CMK (cell line): ENCODE results near the gene CEP112.
"Not testable (repeated sequence)": the region's sequence is repeated elsewhere in the genome, so short reads cannot be mapped to it uniquely, and the experiment has no call there.

Experiments used
- DNase-seq: peaks from one replicate; pipeline ENCODE4 v3.0.0-alpha.2; 2010; ENCODE audit warnings: low read depth

CEP112 gene

DNA sequence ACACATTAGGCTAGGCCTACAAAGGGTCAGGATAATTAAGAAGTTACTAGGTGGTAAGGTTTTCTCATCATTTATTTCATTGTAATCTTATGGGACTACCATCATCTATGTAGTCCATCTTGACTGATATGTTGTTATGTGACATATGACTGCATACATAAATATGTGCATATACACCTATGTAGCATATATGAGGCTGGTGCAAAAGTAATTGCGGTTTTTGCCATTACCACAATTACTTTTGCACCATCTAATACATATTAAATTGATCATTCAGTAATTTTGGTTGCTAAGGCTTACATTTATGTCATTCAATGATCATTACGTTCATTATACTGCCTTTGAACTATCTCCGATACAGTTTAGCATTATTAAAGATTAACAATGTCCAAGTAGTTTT lies 462.7 kb downstream of the CEP112 start:
- DNase-seq: no peak

- no peak for DNase-seq
Observed at GRCh38 chr17:65727832-65728231, 464.1 kb downstream of the CEP112 start.

- DNase-seq: no peak
Observed at GRCh38 chr17:65727246-65727645, 464.7 kb downstream of the CEP112 start.

DNA sequence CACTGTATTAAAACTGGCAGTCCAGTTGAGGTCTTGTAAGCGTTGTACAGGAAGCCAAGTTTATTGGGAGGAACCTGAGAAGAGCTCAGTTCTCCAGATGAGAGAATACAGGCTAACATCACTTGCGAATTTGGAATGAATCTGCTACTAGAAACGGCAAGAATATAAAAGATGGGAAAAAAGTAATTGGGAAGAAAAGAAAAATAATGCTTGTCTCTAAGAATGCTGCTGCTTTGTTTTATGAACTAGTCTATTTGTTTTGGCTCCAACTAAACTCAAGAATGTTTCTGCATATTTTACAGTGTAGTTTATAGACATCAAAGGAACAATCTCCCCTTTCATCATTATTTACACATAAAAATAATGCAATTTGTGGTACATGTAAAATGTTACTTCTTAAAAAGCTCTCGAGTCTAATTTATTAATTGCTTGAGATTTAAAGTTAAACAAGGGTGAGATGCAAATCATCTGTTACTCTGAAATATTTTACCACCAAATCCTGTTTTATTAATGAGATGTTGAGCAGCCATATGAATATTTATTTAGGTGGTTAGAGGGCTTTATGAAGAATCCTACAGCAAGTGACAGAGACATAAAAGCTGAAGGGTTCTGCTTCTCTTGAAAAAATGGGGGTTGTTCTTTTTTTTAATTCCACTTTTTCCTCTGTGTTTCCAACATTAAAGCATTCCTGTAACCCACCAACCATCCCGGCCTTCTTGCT lies 468.3 kb downstream of the CEP112 start:
- DNase-seq: no peak

DNA sequence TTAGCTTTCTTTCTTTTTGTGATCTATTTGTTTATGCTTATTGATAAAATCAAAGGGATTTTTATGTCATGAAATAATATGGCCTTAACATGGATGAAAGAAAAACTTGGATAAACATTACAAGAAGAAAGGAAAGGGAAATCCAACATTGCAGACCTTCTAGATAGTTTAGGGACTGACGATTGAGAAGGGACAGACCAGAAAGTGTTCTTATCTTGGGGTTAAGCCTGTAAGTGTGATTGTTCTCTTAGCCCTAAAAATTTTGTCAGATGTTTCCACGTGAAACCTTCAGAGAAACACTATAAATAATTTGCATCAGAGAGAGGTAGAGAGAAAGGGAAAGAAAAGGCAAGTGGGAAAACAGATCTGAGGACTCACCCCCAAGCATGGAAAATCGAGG lies 473.3 kb downstream of the CEP112 start:
- DNase-seq: no peak

DNA sequence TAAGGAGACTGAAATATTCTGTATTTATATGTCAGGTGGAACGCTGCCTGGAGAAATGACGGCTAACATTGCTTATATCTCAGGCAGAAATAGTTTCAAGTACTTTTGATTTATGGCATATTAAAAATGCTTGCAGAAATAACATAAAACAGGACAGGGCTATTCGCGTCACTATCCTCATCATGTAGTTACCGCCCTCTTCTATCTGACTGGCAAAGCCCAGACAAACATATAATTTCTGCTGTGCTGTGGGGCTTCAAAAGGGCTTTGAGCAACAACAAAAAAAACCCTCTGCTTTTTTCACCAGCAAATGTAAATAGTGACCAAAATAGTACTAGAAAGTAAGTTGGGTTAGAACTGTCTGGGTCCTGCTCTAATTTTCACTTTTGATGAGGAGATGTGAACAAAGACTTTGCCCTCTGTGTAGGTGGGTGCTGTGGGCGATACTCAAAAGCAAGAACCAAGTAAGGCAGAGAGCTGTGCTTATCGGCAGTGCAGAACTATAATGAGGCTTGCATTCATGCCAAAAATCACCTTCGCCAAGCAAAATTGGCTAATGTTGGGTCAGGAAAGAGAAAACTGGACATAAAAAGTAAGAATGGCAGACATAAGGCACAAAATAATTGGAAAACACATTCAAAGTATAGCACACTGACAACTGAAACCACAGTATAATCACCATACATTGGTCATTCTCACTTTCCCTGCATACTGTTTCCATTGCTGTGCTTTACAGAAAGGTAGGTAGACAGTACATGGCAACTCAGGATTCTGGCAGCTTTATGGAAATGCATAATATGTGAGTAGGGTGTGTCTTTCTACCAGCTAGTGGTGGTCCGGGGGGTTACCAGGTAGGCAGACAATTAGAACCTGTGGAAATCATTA lies 479.3 kb downstream of the CEP112 start:
- no peak for DNase-seq

- no peak for DNase-seq
Observed at GRCh38 chr17:65711671-65712276, 480.2 kb downstream of the CEP112 start.

DNA sequence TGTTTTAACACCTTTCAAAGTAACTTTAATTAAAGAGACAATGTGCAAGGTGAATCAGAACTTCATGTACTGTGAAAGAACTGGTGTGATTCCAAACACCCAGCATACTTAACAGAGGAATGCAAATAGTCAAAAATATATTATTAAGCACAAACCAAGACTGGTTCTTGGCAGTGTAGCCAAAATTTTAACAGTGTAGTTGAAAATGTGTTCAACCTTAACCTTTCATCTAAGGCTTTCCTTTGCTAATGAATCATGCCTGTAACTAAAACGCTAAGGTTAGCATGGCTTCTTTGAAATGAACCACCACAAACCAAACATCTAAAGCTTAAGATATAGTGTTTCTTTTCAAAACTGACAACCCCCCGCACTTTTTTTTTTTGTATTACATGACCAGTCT lies 484.2 kb downstream of the CEP112 start:
- DNase-seq: no peak

DNA sequence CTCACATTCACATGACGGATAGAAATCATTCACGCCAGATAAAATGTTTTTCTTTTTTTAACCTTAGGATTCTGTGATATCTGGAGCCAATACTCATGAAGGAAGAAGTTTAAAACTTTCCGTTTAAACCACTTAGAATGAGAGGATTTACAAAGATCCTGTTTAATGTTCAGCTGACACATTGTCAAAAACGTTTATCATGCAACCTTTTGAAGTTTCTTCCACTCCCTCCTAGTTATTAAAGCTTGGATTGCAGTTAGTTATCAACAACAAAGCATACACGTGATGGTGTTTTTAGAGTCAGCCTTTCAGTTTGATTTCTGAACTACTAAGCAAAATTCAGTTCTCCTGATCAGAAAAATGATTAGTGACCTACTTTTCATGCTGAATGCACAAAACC lies 487.2 kb downstream of the CEP112 start:
- no peak for DNase-seq

DNA sequence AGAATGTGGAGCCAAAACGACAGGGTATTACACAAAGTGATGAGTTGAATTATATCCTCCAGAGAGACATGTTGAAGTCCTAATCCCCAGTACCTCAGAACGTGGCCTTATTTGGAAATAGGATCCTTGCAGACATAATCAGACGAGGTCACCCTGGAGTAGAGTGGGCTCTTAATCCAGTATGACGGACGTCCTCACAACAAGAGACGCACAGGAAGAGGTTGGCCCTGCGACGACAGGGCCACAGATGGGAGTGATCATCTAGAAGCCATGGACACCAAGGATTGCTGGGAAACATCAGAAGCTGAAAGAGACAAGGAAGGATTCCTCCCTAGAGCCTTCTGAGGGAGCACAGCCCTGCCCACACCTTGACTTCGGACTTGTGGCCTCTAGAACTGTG lies 488.0 kb downstream of the CEP112 start:
- DNase-seq: no peak

DNA sequence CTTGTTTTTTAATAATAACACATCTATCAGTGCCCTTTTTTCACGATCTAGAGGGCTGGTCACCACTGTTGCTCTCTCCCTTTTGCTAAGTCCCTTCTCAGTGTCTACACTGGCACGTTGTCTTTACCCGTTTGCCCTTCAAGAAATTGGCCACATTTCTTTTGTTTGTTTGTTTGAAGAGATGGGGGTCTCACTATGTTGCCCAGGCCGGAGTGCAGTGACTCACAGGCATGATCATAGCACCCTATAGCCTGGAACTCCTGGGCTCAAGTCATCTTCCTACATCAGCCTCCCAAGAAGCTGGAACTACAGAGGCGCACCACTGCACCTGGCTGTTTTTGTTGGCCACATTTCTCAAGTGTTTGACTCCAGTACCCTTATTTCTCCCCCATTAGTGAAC lies 492.5 kb downstream of the CEP112 start:
- no peak for DNase-seq

DNA sequence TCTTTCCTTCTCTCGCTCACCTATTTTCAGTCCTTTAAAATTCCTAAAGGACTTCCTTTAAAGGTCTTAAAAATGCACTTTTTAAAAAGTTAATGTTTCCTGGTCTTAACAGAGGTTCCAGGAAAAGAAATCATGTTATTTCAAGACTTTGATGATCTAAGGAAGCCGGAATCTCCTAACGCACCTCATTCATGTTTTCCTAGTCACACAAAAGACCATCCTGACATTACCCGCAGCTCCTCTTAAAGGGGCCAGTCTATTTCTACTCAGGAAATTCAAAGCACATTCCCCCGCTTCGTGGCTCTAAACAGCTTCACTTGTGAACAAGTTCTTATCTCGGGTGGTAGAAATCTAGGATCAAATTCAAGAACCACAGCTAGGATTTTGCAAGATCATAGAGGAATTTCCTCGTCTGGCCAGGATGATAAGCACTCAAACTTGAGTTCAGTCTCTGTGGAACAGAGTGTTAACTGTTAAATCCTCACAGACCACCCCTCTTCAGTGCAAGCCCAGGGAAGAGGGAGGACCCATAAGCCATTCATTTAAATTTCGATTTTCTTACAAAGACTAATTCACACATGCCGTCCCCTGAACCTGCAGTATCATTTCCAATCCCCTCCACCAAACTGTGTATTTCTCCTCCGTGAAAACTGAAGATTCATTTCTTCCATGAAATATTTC lies 493.4 kb downstream of the CEP112 start:
- no peak for DNase-seq

DNA sequence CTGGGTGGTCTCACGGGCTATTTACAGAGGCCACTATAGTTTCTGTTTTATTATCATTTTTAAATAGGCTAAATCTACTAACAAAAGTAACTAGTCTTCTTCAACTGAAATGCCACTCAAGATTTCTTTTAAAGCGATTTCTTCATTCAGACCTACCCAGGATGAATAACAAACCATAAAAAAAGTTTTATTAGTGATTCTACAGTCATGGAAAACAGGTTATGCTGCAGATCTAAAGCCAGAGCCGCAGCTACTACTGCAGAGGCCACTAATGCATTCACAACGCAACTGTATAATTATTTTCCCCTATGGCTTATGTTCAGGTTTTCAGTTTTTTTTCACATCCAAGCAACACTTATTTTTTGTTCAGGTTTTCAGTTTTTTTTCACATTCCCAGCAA lies 494.3 kb downstream of the CEP112 start:
- no peak for DNase-seq

DNA sequence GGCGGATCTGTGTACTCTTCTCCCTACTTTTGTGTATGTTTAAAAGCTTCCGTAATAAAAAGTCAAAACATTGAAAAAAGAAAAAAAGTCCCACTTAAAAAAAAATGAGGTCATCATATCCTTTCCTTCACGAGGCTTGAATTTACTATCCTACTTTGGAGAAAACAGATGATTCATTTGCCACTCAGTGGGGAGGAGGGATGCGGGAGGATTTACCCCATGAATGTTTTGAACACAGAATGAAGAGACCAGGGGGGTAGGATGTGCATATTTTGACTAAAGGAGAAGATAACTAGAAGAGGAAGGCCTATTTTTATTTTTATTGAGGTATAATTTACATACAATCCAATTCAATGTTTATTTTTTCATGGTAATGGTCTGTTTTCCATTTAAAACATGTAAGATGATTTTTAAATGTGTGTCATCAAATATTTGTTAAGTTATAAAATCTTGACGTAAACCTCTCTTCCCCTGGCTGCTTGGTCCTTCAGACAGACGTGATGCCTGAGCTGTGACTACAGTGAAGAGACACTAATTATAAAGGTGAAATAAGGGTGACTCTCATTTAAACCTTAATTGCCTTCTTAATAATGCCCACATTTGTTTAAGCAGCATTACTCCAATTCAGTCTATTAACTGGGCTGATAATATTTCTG lies 495.1 kb downstream of the CEP112 start:
- DNase-seq: no peak

DNA sequence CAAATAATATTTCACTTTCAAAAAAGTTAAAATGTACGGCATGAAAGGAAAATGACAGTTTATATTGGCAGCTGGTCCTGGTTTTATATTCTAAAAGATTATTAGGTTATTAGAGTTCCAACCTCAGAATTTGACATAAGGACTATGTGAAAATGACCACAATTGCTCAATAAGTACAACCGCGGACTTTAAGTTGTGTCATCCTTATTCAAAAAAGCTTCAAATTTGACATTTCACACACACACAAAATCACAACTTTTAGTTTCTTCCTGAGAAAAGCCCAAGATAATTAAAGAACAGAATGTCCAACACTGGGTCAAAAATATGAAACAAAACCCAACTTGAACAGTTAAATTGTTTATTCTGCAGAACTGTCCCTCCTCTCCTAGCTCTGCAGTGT lies 497.3 kb downstream of the CEP112 start:
- no peak for DNase-seq

DNA sequence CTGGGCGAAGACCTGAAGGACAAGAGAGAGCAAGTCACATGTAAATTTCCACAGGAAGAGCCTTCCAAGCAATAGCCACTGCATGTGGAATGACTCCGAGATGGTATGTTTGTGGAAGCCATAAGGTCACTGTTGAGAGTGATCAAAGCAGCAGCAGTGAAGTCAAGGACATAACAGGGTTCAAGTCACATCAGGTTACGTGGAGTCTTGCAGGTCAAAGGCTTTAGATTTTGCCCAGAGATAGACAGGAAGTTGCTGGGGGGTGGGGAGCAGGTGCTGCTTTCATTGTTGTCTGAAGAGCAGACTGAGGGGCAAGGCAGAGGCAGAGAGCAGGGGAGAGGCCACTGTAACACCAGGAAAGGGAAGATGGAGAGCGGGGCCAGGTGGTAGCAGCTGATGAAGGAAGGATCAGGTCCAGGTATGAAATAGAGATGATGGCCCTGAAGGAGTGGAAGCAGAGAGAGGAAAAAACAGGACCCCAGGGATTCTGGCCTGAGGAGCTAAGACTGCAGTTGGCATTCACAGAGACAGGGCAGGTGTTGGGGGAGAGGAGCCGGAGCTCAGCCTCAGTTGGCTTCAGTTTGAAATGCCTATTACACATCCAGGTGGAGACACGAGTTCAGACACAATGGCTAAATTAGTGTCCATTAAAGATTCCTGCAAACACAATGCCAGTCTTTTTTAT lies 501.2 kb downstream of the CEP112 start:
- DNase-seq: no peak

DNA sequence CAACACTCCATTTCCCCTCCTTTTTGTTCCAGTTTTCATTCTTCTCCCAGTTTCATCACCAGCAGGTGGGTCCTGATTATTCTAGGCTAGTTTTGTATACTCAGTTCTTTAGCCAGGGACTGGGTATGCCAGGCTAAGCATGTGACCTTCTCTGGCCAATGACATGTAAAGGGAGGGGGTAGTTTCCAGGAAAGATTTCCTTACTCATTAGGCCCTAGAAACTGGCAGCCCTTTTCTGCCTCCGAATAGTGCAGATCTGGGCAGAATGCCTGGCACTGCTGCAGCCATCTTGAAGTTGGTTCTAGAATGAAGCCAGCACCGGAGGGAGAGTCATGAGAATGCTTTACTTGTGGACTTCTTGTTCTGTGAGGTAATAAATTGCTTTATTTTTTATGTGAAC lies 503.6 kb downstream of the CEP112 start:
- no peak for DNase-seq

DNA sequence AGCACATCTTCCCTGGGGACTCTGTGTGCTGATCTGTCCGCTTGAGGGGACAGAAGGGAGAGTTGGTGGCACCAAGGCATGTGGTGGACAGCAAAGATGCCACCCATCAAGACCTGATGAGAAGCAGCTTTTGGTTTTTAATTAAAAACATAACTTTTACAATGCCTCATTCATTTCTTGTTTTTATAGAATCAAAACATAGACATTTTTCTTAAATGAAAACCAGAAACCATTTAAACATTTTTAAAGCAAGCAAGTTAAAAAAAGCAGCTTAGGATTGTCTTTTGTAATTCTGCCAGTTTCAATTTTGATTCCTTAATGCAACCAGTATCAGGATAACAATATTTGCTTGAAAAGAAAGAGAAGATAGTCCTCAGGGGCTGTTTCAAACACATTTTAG lies 506.8 kb downstream of the CEP112 start:
- DNase-seq: no peak

DNA sequence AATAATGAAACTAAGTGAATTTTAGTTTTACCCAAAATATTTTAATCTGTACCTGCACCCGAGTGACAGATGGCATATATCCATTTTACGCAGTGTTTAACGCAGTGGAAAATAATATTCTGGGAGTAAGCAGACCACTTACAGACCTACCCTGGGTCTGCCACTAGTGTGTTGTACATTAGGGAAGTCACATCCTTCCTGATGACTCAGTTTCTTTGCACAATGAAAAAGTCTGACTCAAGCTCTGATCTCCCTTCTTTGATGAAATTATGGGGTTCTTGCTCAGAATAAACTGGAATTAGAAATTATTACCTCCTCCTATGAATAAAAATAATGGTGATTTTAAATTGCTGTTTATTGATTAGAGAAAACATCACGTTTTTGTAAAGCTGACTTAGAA lies 507.3 kb downstream of the CEP112 start:
- no peak for DNase-seq

GRCh38 chr17:65683428-65683827 lies 508.5 kb downstream of the CEP112 start:
- no peak for DNase-seq

- DNase-seq: not testable (repeated sequence)
Observed at GRCh38 chr17:65681763-65682162, 510.2 kb downstream of the CEP112 start.
